GM12872 (cell line): Measurements from ENCODE around the gene CRYGA.

Experiments
- TF ChIP-seq, protein P1 (sequence below): IDR thresholded peaks from 3 replicates; pipeline ENCODE4 v1.5.1; 2011; ENCODE audit warnings: low read depth, mild to moderate bottlenecking, low read length, moderate library complexity; ENCODE audit not compliant: insufficient read depth

The CRYGA gene

DNA sequence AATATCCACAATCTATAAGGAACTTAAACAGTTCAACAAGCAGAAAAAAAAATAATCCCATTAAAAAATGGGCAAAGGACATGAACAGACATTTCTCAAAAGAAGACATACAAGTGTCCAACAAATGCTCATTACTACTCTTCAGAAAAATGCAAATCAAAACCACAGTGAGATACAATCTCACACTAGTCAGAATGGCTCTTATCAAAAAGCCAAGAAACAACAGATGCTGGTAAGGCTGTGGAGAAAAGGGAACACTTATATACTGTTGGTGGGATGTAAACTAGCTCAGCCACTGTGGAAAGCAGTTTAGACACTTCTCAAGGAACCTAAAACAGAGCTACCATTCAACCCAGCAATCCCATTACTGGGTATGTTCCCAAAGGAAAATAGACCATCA is 10.2 kb downstream of the CRYGA start:
- TF ChIP-seq, protein P1, sequence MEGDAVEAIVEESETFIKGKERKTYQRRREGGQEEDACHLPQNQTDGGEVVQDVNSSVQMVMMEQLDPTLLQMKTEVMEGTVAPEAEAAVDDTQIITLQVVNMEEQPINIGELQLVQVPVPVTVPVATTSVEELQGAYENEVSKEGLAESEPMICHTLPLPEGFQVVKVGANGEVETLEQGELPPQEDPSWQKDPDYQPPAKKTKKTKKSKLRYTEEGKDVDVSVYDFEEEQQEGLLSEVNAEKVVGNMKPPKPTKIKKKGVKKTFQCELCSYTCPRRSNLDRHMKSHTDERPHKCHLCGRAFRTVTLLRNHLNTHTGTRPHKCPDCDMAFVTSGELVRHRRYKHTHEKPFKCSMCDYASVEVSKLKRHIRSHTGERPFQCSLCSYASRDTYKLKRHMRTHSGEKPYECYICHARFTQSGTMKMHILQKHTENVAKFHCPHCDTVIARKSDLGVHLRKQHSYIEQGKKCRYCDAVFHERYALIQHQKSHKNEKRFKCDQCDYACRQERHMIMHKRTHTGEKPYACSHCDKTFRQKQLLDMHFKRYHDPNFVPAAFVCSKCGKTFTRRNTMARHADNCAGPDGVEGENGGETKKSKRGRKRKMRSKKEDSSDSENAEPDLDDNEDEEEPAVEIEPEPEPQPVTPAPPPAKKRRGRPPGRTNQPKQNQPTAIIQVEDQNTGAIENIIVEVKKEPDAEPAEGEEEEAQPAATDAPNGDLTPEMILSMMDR, result no peak

DNA sequence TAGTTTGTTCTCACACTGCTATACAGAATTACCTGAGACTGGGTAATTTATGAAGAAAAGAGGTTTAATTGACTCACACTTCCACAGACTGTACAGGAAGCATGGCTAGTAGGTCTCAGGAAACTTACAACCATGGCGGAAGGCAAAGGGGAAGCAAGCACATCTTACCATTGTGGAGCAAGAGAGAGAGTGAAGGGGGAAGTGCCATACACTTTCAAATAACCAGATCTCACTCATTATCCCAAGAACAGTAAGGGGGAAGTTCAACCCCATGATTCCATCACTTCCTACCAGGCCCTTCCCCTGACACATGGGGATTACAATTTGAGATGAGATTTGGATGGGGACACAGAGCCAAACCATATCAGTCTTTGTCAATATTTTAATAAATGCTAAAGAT is 12.4 kb downstream of the CRYGA start:
- TF ChIP-seq, protein P1, result no peak

DNA sequence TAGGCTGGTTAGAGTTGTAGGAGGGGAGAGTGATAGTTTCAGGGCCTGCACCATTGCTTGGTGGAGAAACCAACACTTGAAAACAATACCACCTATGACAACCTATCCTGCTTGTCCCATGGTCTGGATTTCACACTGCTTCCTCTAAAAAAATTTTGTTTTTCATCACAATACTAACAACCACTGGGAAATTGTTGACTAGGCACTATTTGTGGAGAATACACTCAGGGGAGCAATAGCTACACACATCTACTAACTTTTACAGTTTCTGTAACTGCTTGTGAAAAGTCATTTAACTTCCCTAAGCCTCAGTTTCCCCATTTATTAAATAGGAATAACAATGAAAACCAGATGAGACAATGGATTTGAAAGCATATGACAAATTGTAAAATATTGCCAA is 13.3 kb downstream of the CRYGA start:
- TF ChIP-seq, protein P1, result no peak

DNA sequence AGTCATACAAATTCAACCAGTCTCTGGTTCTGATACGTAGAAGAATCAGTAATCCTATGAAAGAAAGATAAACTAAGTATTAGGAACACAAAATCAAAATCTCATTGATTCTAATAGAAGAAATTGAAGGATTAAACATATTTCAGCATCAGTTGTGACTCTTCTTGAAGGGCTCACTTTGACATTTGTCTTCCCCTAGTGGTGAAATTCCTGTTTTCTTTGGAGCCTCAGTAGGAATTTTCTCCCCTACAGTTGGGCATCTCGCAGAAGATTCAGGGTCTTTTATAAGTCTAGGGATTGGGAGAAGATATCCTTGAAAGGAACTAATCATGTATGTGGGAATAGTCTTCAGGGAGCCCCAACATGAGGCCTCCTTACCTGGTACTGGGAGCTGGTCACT is 14.6 kb downstream of the CRYGA start:
- TF ChIP-seq, protein P1, result no peak

DNA sequence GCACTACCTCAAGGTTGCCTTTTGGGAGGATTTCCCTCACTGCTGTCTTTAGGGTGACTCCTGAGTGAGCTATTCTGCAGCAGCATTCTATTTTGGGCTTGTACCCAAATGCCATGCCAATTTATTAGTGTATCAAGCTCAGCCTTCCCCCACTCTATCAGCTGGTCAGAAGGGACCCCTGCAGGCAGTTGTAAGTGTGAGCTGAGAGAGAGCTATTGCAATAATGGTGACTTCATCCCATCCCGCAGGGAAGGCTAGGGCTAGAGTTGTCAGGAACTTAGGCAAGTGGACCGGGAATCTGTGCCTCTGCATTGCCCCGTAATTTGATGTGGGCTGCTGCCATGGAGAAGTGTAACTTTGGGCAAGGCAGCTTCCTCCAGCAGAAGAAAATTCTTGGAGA is 15.6 kb downstream of the CRYGA start:
- TF ChIP-seq, protein P1, result no peak

DNA sequence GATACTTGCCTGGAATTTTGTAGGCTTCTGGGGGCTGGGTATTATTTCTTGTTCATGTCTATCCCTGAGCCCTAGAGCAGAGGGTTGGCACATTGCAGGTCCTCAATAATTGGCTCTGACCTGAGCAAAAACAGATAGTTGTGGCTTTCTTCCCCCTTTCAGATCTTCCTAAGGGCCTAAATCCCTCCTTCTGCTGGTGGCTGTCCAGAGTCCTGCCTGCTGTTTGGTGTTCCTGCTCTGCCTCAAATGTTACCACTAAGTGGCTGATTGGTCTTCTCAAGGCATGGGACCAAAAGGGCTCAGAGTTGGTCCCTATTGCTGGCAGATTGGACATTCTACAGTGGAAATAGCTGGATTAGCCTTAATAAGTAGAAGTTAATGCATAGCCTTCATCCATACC is 16.4 kb downstream of the CRYGA start:
- TF ChIP-seq, protein P1, result no peak

DNA sequence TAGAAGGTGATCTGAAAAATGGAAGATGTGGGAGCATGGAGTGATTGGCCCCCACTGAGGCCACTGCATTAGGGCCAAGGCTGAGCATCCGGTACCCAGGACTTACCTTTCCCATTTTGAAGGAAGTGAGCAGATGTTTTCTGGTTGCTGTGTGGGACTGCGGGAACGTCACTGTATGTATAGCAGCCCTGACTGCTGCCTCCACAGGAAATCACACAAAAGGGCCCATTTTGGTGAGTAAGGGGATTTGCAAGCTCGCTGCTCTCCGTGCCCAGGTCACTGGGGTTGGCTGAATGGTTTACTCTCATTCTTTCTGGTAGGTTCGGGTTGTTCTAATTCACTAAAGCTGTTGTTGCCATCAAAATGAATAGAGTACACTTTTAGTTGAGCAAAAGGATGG is 17.4 kb downstream of the CRYGA start, which contains the start of gene CRYGB:
Gene CRYGB, minus strand, starts transcription at position 153 of the 400 bp plus-strand sequence. Its CDS starts 38 bp downstream, at position 115.
- TF ChIP-seq, protein P1, result no peak
